Measurements from ENCODE around the gene TTLL11.

TTLL11 gene, protein sequence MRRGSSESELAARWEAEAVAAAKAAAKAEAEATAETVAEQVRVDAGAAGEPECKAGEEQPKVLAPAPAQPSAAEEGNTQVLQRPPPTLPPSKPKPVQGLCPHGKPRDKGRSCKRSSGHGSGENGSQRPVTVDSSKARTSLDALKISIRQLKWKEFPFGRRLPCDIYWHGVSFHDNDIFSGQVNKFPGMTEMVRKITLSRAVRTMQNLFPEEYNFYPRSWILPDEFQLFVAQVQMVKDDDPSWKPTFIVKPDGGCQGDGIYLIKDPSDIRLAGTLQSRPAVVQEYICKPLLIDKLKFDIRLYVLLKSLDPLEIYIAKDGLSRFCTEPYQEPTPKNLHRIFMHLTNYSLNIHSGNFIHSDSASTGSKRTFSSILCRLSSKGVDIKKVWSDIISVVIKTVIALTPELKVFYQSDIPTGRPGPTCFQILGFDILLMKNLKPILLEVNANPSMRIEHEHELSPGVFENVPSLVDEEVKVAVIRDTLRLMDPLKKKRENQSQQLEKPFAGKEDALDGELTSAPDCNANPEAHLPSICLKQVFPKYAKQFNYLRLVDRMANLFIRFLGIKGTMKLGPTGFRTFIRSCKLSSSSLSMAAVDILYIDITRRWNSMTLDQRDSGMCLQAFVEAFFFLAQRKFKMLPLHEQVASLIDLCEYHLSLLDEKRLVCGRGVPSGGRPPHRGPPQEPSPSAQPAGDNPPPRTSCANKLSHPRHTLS

DNA sequence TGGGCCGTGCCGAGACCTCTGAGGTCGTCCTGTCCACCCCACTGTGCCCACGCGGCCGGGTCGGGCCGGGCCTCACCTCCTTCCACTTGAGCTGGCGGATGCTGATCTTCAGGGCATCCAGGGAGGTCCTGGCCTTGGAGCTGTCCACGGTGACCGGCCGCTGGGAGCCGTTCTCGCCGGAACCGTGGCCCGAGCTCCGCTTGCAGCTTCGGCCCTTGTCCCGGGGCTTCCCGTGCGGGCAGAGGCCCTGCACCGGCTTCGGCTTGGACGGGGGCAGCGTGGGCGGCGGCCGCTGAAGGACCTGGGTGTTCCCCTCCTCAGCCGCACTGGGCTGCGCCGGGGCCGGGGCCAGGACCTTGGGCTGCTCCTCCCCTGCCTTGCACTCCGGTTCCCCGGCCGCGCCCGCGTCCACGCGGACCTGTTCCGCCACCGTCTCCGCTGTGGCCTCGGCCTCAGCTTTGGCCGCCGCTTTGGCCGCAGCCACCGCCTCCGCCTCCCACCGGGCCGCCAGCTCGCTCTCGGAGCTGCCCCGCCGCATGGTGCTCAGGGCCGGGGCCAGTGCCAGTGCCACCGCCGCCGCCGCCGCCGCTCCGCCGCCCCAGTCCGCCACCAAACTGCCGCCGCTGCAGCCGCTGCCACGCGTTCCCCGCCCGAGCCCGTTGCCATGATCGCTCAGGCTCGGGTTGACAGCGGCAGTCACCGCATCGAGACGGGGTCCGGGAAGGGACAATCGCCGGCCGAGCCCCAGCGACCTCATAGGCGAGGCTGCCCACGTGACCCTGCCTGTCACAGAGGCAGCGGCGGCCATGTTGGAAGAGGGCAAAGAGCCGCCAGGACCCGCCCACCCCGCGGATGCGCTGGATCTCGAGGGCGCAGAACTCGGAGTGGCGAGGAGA is at the start of gene TTLL11:
Gene TTLL11 (minus strand): TSS at position 698 of the 896 bp plus-strand sequence. CDS start 160 bp downstream, at position 538.
- in situ Hi-C loops (cut with HindIII; ENCODE audit: low sequenced_read_pairs) = no loop called here

DNA sequence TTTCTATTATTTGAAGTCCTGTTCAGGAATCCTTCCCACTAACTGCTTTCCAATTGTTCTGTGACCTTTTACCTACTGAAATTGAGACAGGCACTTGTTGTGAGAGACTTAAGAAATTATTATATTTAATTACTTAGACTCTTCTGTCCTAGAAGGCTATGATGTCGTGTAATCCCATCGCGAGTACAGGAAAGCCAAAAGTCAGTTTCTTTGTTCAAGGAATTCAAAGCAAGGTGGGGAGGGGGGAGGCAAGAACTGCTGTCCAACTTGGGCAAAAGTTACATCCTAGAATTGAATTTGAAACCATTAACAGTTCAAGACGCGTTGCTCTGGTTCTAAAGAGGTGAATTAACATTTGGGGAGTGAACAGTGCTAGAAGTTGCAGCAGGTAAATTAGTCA is 48.6 kb upstream of the TTLL11 start:
- in situ Hi-C loops (cut with HindIII; ENCODE audit: low sequenced_read_pairs) = no loop called here

DNA sequence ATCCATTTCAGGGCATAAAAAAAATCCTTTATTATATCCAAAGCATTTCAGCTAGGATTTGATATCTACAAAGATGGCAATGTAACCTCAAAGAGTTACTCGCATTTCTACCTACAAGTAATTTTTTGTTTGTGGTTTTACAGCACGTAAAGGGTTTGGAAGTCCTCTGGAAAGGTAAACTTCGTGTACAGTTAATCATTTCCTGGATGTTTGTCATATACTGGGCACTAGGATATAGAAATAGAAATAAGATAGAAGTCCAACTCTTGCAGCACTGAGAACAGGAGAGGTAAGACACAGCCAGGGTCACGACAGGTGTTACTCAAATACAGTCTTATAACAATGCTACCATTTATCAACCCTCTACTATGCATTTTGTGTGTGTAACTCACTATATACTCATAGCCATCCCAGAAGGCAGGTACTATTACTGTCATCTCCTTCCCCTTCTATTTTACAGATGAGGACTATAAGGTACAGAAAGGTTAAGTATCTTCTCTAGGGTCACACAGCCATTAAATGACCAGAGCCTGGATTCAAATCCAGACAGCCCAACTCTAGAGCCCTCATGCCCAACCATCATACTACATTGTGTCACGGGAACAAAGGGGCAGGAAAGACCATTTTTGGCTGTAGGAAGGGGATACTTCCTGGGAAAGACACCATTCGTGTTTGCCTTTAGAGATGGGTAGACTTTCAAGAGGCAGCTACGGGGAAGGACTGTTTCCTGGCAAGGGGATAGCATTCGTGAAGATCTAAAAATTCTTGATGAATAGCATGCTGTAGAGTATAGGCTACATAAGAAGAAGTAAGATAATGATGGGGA is 47.5 kb upstream of the TTLL11 start:
- in situ Hi-C loops (cut with HindIII; ENCODE audit: low sequenced_read_pairs) = no loop called here

DNA sequence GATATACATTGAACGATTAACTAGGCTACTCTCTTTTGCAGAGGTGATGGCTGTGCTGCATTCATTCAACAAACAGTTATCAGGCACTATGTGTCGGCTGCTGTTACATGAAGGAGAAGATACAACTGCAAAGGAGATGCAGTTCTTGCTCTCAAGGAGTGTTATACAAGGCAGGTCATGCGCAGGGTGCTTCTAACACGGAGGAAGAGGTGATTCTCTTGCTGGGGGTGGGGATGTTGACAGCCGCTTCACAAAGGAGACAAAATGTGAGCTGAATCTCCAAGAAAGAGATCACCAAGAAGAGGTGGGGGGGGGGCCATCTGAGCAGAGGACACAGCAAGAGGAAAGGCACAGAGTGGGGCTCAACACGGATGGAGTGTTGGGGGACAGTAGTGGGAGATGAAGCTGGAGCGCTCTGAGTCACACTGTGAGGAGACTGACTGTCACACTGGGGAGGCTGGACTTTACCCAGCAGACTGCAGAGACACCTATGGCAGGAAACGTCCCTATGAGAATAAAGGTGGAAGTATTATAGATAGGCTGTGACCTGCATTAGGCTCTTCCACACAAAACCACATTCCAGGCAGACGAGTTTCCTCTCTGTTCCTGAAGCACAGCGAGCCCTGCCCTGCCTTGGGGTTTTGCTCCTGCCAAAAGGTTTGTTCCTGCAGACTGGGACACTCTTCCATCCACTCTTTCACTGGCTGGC is 45.6 kb upstream of the TTLL11 start:
- in situ Hi-C loops (cut with HindIII; ENCODE audit: low sequenced_read_pairs) = no loop called here

DNA sequence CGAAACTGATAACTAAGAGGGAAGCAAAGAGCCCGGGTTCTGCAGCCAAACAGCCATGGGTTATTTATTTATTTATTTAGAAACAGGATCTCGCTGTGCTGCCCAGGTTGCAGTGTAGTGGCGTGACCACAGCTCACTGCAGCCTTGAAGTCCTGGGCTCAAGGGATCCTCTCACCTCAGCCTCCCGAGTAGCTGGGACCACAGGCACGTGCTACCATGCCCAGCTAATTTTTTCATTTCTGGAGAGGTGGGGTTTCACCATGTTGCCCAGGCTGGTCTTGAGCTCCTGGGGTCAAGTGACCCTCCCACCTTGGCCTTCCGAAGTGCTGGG is 42.4 kb upstream of the TTLL11 start:
- in situ Hi-C loops (cut with HindIII; ENCODE audit: low sequenced_read_pairs) = no loop called here

DNA sequence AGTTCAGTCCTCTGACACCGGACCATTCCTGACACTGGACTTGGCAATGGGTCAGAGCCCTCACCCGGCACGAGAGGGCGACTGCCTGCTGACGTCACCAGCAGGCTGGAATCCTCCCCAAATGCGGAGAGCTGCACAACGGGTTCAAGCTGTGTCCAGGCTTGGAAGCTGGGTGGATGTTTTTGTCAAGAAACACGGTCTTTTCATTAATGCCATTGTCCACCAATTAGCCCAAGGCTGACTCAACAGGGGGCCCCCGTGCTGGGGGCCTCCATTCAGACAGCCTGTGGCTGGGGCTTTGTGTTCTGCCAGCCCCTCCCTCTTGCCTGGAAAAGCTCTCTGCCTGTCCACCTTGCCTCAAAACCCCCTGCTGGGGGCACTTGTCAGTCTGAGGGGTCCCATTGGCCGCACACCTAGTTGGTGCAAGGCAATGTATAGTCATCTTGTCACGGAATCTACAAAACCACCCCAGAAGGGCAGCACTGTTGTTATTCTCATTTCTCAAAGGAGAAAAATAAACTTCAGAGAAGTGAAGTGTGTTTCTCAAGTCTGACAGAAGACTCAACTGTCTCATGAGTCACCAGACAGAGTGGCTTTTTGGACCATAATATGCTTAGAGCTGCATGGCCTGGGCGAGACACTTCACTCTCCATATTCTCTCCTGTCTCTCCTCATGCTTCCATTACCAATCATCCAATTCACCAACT is 41.9 kb upstream of the TTLL11 start:
- in situ Hi-C loops (cut with HindIII; ENCODE audit: low sequenced_read_pairs) = no loop called here

DNA sequence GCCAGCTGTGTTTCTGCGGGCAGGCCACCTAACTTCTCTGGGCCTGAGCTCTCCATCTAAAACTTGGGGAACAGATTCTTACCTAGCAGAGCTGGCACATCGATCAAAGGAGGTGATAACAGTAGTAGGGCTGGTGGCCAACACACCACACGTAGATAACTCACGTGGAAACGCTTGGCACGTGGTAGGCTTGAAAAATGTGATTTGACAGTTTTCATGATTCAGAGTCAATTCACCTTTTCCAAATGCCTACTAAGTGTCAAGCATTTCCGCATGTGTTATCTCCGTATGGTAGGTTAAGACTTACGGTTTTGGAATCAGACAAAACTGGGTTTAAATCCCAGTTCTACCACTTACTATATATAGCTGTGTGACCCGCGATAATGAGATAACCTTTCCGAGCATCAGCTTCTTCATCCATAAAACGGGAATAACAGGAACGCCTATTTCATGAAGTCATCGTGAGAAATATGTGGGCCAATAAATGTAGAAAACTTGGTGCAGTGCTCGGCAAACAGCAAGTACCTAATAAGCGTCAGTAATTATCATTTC is 41.0 kb upstream of the TTLL11 start:
- in situ Hi-C loops (cut with HindIII; ENCODE audit: low sequenced_read_pairs) = no loop called here

DNA sequence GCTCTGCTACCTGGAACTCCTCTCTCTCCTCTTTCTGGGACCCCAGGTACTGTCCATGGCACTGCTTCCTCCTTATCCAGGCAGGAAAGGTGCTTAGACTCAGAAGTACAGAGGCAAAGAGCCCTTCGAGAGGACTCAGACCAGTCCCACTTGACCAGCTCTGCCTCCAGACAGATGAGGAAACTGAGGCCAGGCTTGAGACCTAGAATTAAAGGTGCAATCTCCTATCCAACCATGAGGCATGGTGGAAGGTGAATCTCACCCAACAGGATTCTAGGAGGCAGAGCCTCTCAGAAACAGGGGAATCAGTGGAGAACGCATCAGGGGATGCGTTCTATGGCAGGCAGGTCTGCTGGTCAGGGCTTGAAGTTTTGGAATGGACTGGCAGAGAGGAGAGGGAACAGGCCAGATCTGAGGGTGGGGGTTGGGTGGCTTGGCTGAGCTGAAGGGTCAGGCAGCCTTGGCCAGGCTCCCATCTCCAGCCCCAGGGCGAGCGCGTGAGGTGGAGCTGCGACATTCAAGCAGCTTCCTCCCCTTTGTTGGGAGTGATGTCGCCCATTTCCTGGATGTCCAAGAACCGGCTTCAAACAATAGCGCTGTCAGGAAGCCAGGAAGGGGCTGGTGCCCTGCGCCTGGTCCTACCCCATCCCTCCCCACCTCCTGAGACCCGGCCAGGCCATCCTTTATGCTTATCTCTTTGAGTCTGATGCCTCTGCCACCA is 40.3 kb upstream of the TTLL11 start:
- in situ Hi-C loops (cut with HindIII; ENCODE audit: low sequenced_read_pairs) = no loop called here

DNA sequence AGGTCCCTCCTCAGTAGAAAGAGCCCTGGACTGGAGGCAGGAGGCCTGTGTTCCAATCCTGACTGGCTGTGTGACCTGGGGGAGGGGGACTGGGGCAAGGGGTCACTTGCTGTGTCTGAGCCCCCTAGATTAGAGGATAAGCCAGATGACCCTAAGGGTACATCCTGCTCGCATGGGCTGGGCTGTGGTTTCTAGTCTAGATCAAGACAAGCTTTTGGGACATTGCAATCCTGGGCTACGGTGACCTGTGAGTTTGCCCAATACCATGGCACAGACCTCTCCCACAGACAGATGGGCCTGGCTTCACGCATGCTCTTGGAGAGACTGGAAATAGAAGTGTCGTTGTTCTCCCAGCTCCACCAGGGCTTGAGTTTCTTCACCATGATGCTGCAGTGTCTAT is 39.4 kb upstream of the TTLL11 start:
- in situ Hi-C loops (cut with HindIII; ENCODE audit: low sequenced_read_pairs) = no loop called here

DNA sequence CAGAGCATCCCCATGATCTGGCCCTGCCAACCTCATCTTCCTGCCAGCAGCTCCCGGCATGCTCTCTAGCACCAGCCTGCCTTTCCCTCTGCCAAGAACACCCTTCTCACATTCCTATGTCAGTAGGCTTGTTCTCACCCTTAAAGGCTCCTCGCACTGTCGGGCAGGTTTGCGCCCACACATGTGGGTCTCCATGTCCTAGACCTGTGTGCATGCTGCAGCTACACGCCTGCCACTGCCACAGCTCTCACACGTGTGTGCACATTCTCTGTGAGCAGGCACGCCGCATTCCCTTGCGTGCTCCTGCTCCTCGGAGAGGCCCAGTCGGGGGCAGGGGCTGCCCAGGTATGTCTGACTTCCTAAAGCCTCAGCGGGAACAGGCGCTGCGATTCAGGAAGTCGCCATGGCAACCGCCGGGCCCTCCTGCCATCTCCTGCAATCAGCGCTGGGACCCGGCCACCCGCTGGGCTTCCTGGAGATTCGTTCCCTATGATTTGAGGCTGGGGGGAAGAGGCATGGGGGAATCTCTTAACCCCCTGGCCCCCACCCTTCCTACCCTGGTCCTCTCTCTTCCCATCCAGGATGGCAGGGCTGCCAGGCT is 38.4 kb upstream of the TTLL11 start:
- in situ Hi-C loops (cut with HindIII; ENCODE audit: low sequenced_read_pairs) = no loop called here

DNA sequence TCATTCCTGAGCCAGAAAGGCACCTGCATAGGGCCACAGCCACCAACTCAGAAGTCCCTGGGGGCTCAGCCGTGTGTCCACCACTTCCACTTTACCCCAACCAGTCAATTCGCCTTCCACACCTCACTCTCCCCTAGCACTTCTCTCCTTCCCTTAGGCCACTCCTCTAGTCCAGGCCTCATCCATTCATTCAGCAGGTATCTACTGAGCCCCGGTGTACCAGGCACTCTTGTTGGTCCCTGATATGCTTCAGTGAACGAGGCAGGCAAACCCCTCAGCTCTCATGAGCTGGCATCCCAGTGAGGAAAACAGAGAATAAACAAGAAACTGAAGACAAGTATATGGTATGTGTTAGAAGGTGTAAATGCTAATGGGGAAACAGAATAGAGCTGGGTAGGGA is 37.7 kb upstream of the TTLL11 start:
- in situ Hi-C loops (cut with HindIII; ENCODE audit: low sequenced_read_pairs) = no loop called here

DNA sequence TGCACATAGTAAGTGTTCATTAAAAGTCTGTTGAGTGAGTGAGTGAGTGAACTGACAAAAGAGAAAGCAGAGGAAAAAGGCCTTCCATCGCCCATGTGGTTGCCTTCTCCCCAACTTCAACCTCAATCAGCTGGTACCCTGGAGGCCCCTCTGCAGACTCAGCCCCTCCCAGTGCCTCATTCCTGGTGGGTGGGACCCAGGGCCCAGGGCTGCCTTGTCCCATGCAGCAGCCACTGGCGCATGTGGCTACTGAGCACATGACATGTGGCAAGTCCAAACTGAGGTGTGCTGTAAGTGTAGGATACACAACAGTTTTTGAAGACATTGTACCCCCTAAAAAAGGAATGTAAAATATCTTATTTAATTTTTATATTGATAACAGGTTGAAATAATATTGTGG is 36.9 kb upstream of the TTLL11 start:
- in situ Hi-C loops (cut with HindIII; ENCODE audit: low sequenced_read_pairs) = no loop called here

DNA sequence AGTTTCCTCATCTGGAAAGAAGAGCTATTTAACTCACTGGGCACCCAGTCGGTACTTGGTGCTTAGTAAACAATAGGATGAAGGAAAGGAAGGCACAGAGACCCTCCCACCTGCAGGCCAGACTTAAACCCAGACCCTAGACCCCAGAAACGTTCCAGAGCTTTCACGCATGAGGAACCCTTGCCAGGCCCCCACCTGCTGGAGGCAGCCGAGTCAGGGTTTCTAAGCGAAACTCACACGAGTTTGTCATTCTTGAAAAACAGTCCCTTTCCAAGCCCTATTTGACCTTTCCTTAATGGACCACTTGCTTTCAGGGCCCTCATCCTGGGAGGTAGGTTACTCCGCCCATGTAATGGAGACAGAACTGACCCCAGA is 35.8 kb upstream of the TTLL11 start:
- in situ Hi-C loops (cut with HindIII; ENCODE audit: low sequenced_read_pairs) = no loop called here

DNA sequence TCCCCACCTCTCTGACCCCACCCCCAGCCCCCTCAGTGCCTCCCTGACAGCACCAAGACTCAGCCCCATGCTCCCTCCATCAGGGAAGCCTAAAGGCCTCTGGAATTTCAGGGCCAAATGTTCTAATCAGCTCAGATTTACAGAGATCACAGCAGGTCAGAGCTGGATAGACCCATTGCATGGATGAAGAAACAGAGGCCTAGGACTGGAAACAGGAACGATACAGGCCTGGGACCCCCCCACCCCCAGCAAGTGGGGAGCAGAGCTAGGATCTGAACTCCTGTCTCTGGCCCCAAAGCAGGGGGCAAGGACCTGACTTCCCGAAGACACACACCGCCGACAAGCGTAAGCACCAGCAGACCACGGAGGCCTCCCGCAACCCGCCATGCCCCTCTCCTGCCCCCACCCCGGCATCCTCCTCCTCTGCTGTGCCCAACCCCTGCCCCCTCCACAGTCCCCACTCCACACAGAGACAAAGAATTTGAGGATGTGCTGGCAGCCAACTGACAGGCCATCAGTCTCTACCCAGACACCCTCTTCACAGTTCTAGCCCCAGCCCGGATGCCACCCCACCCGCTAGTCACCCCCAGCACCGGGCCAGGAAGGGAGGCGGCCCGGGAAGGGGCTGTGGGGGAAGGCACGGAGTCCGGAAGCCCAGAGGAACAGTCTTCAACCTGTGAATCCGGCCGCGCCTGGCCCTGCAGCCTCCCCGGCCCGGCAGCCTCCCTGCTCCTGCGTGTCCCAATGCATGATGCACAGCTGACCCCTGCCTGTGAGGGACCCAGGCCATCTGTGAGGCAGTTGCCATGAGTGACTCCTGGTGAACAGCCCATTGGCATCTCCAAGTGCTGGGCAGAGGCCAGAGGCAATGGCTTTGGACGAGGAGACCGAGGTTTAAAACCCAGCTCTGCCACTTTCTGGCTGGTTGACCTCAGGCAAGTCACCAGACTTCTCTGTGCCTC is 35.2 kb upstream of the TTLL11 start:
- in situ Hi-C loops (cut with HindIII; ENCODE audit: low sequenced_read_pairs) = no loop called here

DNA sequence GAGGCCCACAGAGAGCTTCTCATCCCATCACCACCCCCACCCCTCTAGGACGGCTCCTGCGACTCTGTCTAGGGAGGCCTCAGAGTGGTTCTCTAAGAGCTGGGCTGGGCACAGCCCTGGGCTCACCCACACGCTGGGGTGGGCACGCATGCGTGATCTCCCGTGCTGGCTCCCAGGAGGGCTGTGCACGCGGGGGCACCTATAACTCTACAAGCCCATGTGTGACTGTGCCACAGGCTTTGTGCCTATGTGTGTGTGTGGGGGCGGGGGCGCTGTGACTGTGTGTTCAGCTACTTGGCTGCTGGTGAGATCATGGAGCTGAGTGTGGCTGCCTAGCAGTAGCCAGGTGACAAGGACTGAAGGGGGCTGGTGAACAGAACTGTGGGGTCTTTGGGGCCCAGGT is 34.3 kb upstream of the TTLL11 start:
- in situ Hi-C loops (cut with HindIII; ENCODE audit: low sequenced_read_pairs) = no loop called here

DNA sequence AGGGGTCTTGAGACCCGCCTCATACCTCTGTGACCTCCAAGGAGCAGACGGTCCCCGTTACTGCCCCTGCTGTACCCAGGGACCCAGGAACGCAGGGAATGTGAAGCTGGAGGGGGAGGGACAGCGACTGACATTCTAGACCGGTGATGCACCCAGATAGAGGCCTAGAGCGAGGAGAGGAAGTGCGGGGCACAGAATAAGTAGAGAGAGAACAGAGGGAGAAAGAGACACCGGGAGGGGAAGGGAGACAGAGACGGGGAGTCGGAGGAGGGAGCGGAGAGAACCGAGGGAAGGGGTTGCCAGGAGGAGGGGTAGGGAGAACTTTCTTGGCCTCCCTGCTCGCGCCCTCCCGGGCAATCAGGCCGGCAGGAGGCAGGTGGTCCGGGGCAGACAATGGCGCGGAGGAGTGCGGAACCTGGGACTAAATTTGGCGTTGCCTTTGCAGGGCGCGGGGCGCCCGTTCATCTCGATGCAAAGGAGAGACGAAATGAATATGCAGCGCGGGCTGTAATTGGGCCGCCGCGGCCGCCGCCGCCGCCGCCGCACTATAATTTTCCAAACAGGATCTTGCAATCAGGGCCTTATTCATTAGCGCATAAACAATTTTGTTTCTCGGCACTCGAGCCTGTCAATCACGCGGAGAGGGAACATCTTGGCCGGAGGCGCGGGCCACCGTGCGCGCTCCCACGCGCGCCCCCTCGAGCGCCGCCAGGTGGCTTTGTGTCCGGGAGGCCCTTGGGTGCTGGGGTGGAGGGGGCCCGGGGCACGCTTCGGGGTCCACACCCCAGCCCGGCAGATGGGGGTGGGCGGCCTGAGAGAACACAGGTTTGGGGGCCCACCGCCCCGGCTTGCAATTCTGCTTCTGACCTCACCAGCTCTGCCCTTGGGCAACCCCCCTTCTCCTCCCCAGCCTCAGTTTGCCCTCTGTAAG is 33.5 kb upstream of the TTLL11 start:
- in situ Hi-C loops (cut with HindIII; ENCODE audit: low sequenced_read_pairs) = no loop called here
